CD14-positive monocyte (primary cell): ENCODE measurements around the gene CHCHD6. TPM values are rescaled to one million over a fixed set of nuclear protein-coding genes. Genes with fewer than 3 reads are reported as not detected.

Source experiments
- DNase-seq, 3 donors: peaks; one replicate each; pipeline ENCODE4 v3.0.0-alpha.2; 2011 to 2022
- H2AFZ ChIP-seq: 2 replicates; pipeline ENCODE4 v1.6.0; 2012; ENCODE audit warnings: mild to moderate bottlenecking, low read depth, low read length, inconsistent platforms; ENCODE audit not compliant: insufficient read depth, poor library complexity, severe bottlenecking
- H3K27ac ChIP-seq, 2 donors: 1 replicate in 1 of 2; 2 replicates in 1 of 2; pipeline ENCODE4 v1.5.1; 2012 to 2013; ENCODE audit warnings: low read length in 2 of 2, control low read depth in 1 of 2, inconsistent platforms in 1 of 2, low read depth in 1 of 2, mild to moderate bottlenecking in 1 of 2
- H3K27me3 ChIP-seq, 2 donors: one replicate each; pipeline versions ENCODE4 v1.6.0 to v1.6.1; 2011 to 2013; ENCODE audit warnings: low read length in 2 of 2; ENCODE audit not compliant: control insufficient read depth in 2 of 2, insufficient read depth in 2 of 2
- H3K36me3 ChIP-seq, 2 donors: replicated peaks in 1 of 2; 1 replicate in 1 of 2; 2 replicates in 1 of 2; pipeline versions ENCODE4 v1.5.1 to v1.6.1; 2012 to 2013; ENCODE audit warnings: low read length in 2 of 2, control low read depth in 1 of 2, inconsistent platforms in 1 of 2, mild to moderate bottlenecking in 1 of 2; ENCODE audit not compliant: insufficient read depth in 2 of 2, control insufficient read depth in 1 of 2
- H3K4me1 ChIP-seq, 2 donors: 1 replicate in 1 of 2; 2 replicates in 1 of 2; pipeline versions ENCODE4 v1.5.1 to v1.6.1; 2012 to 2013; ENCODE audit warnings: low read length in 2 of 2, control low read depth in 1 of 2, inconsistent platforms in 1 of 2, mild to moderate bottlenecking in 1 of 2, moderate library complexity in 1 of 2; ENCODE audit not compliant: insufficient read depth in 2 of 2, control insufficient read depth in 1 of 2
- H3K4me2 ChIP-seq: replicated peaks from 2 replicates; pipeline ENCODE3; 2012; ENCODE audit warnings: low read length, moderate library complexity, mild to moderate bottlenecking; ENCODE audit not compliant: poor library complexity, severe bottlenecking; ENCODE audit errors: extremely low read depth
- H3K4me3 ChIP-seq, 3 experiments: fragments of 200-600 bp in 1 of 3; sonication (generic) in 1 of 3; replicated peaks in 1 of 3; 1 replicate in 2 of 3; 2 replicates in 1 of 3; pipeline ENCODE4 v1.5.1; 2011 to 2013; ENCODE audit warnings: low read length in 3 of 3, mild to moderate bottlenecking in 3 of 3, control low read depth in 2 of 3, low read depth in 2 of 3, inconsistent platforms in 1 of 3, moderate library complexity in 1 of 3
- H3K79me2 ChIP-seq: 2 replicates; pipeline ENCODE4 v1.6.0; 2012; ENCODE audit warnings: mild to moderate bottlenecking, control low read depth, inconsistent platforms, low read length, moderate library complexity; ENCODE audit not compliant: insufficient read depth
- H3K9ac ChIP-seq: 2 replicates; pipeline ENCODE4 v1.6.0; 2017; ENCODE audit warnings: low read length, mild to moderate bottlenecking; ENCODE audit not compliant: insufficient read depth, poor library complexity, severe bottlenecking
- H3K9me3 ChIP-seq, 2 donors: replicated peaks in 1 of 2; 1 replicate in 1 of 2; 2 replicates in 1 of 2; pipeline versions ENCODE4 v1.5.1 to v1.6.1; 2012 to 2013; ENCODE audit warnings: low read length in 2 of 2, control low read depth in 1 of 2; ENCODE audit not compliant: control insufficient read depth in 1 of 2, insufficient read depth in 1 of 2
- H4K20me1 ChIP-seq: 2 replicates; pipeline ENCODE4 v1.6.0; 2012; ENCODE audit warnings: mild to moderate bottlenecking, low read length, control low read depth, moderate library complexity; ENCODE audit not compliant: insufficient read depth
- H3K27ac Mint-ChIP-seq, 7 donors: one replicate each; pipeline ENCODE4 v1.8.0; 2020; ENCODE audit warnings: mild to moderate bottlenecking in 7 of 7, mixed read lengths in 7 of 7, moderate library complexity in 6 of 7, inconsistent platforms in 2 of 7
- H3K27me3 Mint-ChIP-seq, 3 donors: one replicate each; pipeline ENCODE4 v1.8.0; 2021 to 2022; ENCODE audit warnings: low read depth in 3 of 3, mild to moderate bottlenecking in 3 of 3, mixed read lengths in 3 of 3, moderate library complexity in 3 of 3, inconsistent platforms in 1 of 3
- H3K36me3 Mint-ChIP-seq, 2 donors: one replicate each; pipeline ENCODE4 v1.8.0; 2020; ENCODE audit warnings: mixed read lengths in 2 of 2, inconsistent platforms in 1 of 2, mild to moderate bottlenecking in 1 of 2
- H3K4me1 Mint-ChIP-seq: one replicate; pipeline ENCODE4 v1.8.0; 2020; ENCODE audit warnings: mild to moderate bottlenecking, mixed read lengths
- H3K4me3 Mint-ChIP-seq, 2 donors: one replicate each; pipeline ENCODE4 v1.8.0; 2020; ENCODE audit warnings: mild to moderate bottlenecking in 2 of 2, mixed read lengths in 2 of 2, moderate library complexity in 1 of 2
- H3K9me3 Mint-ChIP-seq, 7 donors: one replicate each; pipeline ENCODE4 v1.8.0; 2020 to 2022; ENCODE audit warnings: mixed read lengths in 7 of 7, mild to moderate bottlenecking in 6 of 7, moderate library complexity in 6 of 7, inconsistent platforms in 2 of 7
- WGBS: methylation state at CpG from one replicate; pipeline ENCODE4 v1.1.5; 2013; ENCODE audit warnings: missing lambda C conversion rate; ENCODE audit not compliant: insufficient coverage; 5-methylcytosine and 5-hydroxymethylcytosine counted together
- intact Hi-C, 2 donors: fragments of 100-400 bp; cut with micrococcal nuclease; formaldehyde crosslinking; loops; one replicate each; pipeline versions ENCODE4 v1.15.0 to v1.15.1; 2023
- polyA plus RNA-seq, 3 donors: library from polyadenylated mRNA; depleted of rRNA in 1 of 3; unstranded in 2 of 3; stranded (reverse) in 1 of 3; fragments of 300-500 nt in 2 of 3; fragments of >200 nt in 1 of 3; fragmentation: Illumina TruSeq in 2 of 3; gene quantifications; 1 replicate in 2 of 3; 2 replicates in 1 of 3; pipeline ENCODE4 v1.2.3, GENCODE V29; 2012 to 2021
- TF ChIP-seq, protein P1 (sequence below): fragments of 200-600 bp; IDR thresholded peaks from one replicate; pipeline ENCODE4 v1.8.0; 2022; ENCODE audit warnings: antibody characterized with exemption, mild to moderate bottlenecking

CHCHD6 gene
- polyA plus RNA-seq, 3 donors, result 1.1 to 1.8 (median 1.8) TPM

DNA sequence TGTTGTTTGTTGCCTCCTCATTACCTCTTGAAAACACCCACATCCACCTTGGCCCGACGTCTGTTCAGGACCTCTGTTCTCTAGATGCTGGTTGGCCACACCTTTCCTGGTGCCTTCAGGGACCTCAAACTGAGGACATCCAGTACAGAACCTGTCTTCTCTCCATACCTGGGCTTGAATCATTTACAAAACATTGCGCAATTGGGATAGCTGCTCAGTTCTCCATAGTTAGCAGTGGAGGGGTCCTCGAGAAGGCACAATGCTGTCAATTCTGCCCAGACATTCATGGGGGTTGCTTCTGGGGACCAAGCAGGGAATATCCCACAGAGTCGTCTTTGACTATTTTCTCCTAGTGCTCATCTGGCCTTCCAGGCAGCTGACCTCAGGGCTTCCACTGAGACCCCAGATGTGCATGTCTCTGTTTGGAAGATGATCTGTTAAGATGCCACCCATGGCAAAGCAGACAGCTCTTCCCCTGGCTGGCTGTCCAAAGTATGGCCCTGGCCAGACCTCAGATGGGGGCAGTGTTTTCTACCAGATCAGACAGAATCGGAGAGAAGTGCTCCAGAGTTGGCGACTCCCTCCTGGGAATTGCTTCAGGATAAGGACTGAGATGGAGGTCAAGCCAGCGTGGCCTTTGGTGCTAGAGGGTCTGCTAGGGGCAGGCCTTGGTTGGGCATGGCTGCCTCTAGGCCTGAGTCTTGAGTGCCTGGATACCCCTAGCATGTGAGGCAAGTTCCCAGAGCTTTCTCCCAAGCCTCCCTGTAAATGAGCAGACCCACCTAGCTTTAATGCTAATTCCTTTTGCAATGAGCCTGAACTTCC, 46.1 kb downstream of the CHCHD6 start:
- TF ChIP-seq, protein P1, sequence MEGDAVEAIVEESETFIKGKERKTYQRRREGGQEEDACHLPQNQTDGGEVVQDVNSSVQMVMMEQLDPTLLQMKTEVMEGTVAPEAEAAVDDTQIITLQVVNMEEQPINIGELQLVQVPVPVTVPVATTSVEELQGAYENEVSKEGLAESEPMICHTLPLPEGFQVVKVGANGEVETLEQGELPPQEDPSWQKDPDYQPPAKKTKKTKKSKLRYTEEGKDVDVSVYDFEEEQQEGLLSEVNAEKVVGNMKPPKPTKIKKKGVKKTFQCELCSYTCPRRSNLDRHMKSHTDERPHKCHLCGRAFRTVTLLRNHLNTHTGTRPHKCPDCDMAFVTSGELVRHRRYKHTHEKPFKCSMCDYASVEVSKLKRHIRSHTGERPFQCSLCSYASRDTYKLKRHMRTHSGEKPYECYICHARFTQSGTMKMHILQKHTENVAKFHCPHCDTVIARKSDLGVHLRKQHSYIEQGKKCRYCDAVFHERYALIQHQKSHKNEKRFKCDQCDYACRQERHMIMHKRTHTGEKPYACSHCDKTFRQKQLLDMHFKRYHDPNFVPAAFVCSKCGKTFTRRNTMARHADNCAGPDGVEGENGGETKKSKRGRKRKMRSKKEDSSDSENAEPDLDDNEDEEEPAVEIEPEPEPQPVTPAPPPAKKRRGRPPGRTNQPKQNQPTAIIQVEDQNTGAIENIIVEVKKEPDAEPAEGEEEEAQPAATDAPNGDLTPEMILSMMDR, result no peak
- peak overlapping the region in 1 of 7 donors; percentile 14 for H3K27ac Mint-ChIP-seq
- DNase-seq, result no peak
- Histone ChIP-seq H2AFZ (no peak overlapping the region), H3K4me1 (no peaks in the 10 kb centered on the region), H4K20me1 (no peaks in the 10 kb centered on the region), H3K9ac (no peak overlapping the region), H3K4me3 (no peak overlapping the region), H3K27ac (no peak overlapping the region), H3K4me2 (no peak overlapping the region), H3K27me3 (no peaks in the 10 kb centered on the region), H3K79me2 (no peaks in the 10 kb centered on the region), H3K36me3 (no peaks in the 10 kb centered on the region), H3K9me3 (no peaks in the 10 kb centered on the region)
- H3K4me3 Mint-ChIP-seq, result no peak overlapping the region
- H3K4me1 Mint-ChIP-seq, result no peaks in the 10 kb centered on the region
- H3K27me3 Mint-ChIP-seq, result peaks cover 1 to 2% (median 1%) of the 10 kb centered on the region in 3 donors
- H3K9me3 Mint-ChIP-seq, result no peaks in the 10 kb centered on the region
- WGBS, result 94% methylated on average over 7 of the region's 8 CpGs
- intact Hi-C loops, result loop anchor here (5.0 to 10.0 kb wide), 3 partner anchors 232 to 795 kb away; partner anchors contain the start of gene PLXNA1 (in 1 of the 2)
- no peaks in the 10 kb centered on the region for H3K36me3 Mint-ChIP-seq

DNA sequence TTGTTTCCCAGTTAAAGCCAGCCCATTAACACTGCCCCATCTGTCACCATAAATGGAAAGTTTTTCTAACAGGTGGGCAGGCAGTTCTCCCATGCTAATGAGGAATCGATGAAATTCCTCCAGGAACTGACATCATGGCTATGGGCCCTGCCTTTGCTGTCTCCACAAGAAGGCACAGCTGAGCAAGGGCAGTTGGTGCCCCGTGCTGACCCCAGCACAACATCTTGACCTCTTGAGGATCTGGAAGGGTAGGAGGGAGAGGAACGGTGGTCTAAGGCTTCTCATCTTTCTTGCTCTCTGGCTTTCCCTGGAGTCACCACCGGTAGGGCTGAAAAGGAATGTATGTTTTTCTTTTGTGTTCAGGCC, 46.7 kb downstream of the CHCHD6 start:
- no peaks in the 10 kb centered on the region for H3K4me1 ChIP-seq
- intact Hi-C loops, result loop anchor here (5.0 to 10.0 kb wide), 3 partner anchors 232 to 794 kb away; partner anchors contain the start of gene PLXNA1 (in 1 of the 2)
- Mint-ChIP-seq H3K36me3 (no peaks in the 10 kb centered on the region), H3K27me3 (peaks cover 1 to 2% (median 1%) of the 10 kb centered on the region in 3 donors), H3K27ac (no peak overlapping the region), H3K4me1 (no peaks in the 10 kb centered on the region), H3K4me3 (no peak overlapping the region), H3K9me3 (no peaks in the 10 kb centered on the region)
- H3K4me3 ChIP-seq, result no peak overlapping the region
- H3K9me3 ChIP-seq, result no peaks in the 10 kb centered on the region
- H3K36me3 ChIP-seq, result no peaks in the 10 kb centered on the region
- no peak overlapping the region for H3K9ac ChIP-seq
- DNase-seq, result no peak
- H2AFZ ChIP-seq, result no peak overlapping the region
- H3K4me2 ChIP-seq, result no peak overlapping the region
- 100% methylated on average over 2 of the region's 4 CpGs for WGBS
- TF ChIP-seq, protein P1, result no peak
- H3K27ac ChIP-seq, result no peak overlapping the region
- no peaks in the 10 kb centered on the region for H3K27me3 ChIP-seq
- H3K79me2 ChIP-seq, result no peaks in the 10 kb centered on the region
- H4K20me1 ChIP-seq, result no peaks in the 10 kb centered on the region
